Bronchial epithelial cell (primary cell): ENCODE measurements around the gene C17orf78. TPM values are rescaled to one million over a fixed set of nuclear protein-coding genes. Genes with fewer than 3 reads are reported as not detected.
"Not testable (repeated sequence)": the region's sequence is repeated elsewhere in the genome, so short reads cannot be mapped to it uniquely, and the experiment has no call there.

ENCODE experiments used
- DNase-seq: peaks from one replicate; pipeline ENCODE4 v3.0.0-alpha.2; 2010; ENCODE audit warnings: low read depth
- FAIRE-seq: peaks from 2 replicates; lab custom pipeline; 2011; peaks lifted over from hg19 to GRCh38; lab: Jason Lieb, UNC
- H3K27me3 ChIP-seq: 2 replicates; pipeline ENCODE4 v1.5.1; 2011; ENCODE audit warnings: low read length; ENCODE audit not compliant: control insufficient read depth, insufficient read depth
- H3K36me3 ChIP-seq: 2 replicates; pipeline ENCODE4 v1.5.1; 2011; ENCODE audit warnings: low read length; ENCODE audit not compliant: control insufficient read depth, insufficient read depth
- H3K4me3 ChIP-seq: 2 replicates; pipeline ENCODE4 v1.5.1; 2011; ENCODE audit warnings: mild to moderate bottlenecking, low read depth, low read length, control low read depth
- total RNA-seq: library from RNA; depleted of rRNA; stranded (reverse); fragments of >200 nt; gene quantifications from 2 replicates; pipeline ENCODE4 v1.2.1, GENCODE V29; 2014
- TF ChIP-seq, protein P1 (sequence below): IDR thresholded peaks from 2 replicates; pipeline ENCODE4 v1.5.1; 2011; ENCODE audit warnings: mild to moderate bottlenecking, moderate library complexity, low read length, control low read depth, inconsistent platforms; ENCODE audit not compliant: insufficient read depth, severe bottlenecking

Gene C17orf78
- total RNA-seq, 1 donor from 2014 or later = not detected

DNA sequence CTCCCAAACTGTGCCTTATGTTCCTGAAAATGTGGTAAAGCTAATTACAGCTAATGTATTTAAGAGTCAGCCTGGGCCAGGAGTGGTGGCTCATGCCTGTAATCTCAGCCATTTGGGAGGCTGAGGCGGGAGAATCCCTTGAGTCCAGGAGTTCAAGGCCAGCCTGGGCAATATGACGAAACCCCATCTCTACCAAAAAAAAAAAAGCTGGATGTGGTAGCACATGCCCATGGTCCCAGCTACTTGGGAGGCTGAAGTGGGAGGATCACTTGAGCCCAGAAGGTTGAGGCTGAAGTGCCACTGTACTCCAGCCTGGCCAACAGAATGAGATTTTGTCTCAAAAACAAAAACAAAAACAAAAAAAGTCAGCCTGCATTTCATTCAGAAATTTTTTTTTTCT, 33.2 kb upstream of the C17orf78 start:
- no peak for DNase-seq
- H3K4me3 ChIP-seq = no peak overlapping the region
- H3K27me3 ChIP-seq = no peaks in the 10 kb centered on the region
- peaks cover 6% of the 10 kb centered on the region for H3K36me3 ChIP-seq
- no peak for FAIRE-seq
- TF ChIP-seq, protein P1, sequence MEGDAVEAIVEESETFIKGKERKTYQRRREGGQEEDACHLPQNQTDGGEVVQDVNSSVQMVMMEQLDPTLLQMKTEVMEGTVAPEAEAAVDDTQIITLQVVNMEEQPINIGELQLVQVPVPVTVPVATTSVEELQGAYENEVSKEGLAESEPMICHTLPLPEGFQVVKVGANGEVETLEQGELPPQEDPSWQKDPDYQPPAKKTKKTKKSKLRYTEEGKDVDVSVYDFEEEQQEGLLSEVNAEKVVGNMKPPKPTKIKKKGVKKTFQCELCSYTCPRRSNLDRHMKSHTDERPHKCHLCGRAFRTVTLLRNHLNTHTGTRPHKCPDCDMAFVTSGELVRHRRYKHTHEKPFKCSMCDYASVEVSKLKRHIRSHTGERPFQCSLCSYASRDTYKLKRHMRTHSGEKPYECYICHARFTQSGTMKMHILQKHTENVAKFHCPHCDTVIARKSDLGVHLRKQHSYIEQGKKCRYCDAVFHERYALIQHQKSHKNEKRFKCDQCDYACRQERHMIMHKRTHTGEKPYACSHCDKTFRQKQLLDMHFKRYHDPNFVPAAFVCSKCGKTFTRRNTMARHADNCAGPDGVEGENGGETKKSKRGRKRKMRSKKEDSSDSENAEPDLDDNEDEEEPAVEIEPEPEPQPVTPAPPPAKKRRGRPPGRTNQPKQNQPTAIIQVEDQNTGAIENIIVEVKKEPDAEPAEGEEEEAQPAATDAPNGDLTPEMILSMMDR = no peak

- no peak overlapping the region for H3K4me3 ChIP-seq
- H3K36me3 ChIP-seq = peaks cover 3% of the 10 kb centered on the region
- DNase-seq (no peak), FAIRE-seq (no peak)
- H3K27me3 ChIP-seq = no peaks in the 10 kb centered on the region
- TF ChIP-seq, protein P1 = no peak
Observed at GRCh38 chr17:37344519-37344918, 31.3 kb upstream of the C17orf78 start.

DNA sequence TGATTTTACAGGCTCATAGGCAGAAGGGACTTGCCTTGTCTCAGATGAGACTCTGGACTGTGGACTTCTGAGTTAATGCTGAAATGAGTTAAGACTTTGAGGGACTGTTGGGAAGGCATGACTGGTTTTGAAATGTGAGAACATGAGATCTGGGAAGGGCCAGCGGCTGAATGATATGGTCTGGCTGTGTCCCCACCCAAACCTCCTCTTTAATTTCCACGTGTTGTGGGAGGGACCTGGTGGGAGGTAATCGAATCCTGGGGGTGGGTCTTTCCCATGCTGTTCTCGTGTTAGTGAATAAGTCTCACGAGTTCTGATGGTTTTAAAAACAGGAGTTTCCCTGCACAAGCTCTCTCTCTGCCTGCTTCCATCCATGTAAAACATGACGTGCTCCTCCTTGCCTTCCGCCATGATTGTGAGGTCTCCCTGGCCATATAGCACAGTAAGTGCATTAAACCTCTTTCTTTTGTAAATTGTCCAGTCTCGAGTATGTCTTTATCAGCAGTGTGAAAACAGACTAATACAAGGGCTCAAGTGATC, 28.9 kb upstream of the C17orf78 start:
- FAIRE-seq, H3K27me3 ChIP-seq, DNase-seq, H3K36me3 ChIP-seq, H3K4me3 ChIP-seq: not testable (repeated sequence)

DNA sequence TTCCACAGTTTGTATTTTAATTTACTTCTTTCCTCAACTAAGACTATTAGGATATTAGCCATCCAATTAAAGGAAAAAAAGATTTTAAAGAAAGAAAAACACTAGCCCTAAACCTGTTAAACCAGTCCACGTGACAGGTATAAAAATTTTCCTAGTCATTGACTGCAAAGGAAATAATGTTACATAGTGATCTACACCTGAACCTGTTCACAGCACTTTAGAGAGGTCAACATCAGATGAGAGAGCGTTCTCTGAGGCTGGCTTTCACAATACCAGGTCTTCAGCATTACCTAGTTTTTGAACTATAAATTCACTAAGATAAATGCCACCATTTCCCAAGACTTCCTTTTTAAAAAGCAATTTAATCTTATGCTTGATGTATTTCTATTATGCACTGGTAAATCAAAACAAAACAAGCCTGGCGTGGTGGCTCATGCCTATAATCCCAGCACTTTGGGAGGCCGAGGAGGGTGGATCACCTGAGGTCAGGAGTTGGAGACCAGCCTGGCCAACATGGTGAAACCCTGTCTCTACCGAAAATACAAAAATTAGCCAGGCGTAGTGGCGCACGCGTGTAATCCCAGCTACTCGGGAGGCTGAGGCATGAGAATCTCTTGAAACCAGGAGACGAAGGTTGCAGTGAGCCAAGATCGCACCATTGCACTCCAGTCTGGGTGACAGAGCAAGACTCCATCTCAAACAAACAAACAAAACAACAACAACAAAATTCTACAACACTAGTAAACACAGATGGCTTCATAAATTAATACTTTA, 18.8 kb upstream of the C17orf78 start:
- H3K27me3 ChIP-seq, H3K36me3 ChIP-seq, FAIRE-seq: not testable (repeated sequence)
- DNase-seq = peak; percentile 41
- H3K4me3 ChIP-seq = peak overlapping the region; percentile 78

DNA sequence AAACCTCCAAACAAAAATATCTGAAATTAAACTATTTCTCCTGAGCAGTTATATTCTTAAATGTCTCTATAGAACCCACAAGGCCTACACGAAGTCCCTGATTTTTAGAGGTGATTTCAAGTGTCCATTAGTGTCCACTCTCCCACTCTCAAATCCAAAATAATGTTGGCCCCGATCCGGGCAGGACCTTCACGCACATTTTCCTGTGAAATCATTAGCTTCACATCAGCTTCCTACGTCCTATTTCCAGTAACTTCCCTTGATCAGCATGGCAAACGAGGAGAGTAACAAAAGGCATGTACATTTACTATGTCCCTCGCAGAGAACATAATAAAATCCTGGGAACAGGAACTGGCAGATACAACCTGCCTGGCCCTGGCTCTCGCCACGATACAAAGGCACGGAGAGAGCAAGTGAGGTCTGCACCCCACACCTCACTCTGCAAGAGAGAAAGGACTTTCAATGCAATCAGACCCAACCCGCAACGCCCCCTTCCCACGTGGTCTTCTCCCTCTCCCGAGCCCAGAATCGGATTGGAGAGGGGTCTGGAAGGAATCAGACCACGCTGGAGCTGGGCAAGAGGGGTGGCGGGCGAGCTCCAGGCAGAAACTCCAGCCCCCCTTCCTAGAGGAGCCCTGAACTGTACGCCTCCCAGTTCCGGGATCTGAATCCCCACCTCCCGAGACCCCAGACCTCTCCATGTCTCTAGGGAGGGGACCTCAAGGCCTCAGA, 17.5 kb upstream of the C17orf78 start:
- FAIRE-seq (no peak), DNase-seq (peak; percentile 29)
- TF ChIP-seq, protein P1 = no peak

DNA sequence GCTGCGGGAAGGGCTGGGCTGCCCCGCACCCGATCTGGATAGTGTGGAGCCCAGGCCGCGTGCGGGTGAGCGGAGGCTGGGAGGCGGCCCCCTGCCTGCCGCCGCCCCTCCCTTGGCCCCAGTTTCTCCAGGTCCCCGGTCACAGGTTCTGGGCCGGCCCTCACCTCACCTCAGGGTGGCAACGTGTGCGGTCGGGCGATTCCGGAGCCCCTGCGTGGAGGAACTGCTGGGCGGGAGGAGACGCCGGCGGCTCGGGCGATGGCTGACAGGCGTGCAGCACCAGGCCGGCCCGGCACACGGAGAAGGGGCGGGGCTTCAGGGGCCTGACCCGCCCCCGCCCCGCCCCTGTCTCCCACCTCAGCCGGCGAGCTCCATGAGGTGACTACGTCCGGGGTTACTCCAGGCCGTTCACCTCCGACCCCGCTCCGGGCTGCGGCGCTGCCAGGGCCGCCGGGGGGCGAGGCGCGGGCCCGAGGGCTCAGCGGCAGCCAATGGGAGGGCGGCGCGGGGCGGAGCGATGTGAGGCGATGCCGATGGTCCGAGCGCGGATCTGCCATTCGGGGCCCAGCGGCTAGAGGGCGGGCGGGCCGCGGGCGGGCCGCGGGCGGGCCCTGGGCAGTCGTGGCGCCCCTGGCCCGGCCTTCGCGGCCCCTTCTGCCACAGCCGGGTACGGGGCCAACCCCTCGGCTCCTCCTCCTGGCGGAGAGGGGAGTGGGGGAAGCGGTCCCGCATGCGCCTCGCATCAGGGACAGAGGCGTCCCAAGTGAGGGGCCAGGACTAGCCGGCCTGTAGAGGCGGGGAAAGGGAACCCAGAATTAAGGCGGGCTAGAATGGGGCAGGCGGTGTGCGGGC, 16.7 kb upstream of the C17orf78 start:
- peak overlapping the region; percentile 78 for H3K4me3 ChIP-seq
- FAIRE-seq = no peak
- H3K36me3 ChIP-seq = no peaks in the 10 kb centered on the region
- DNase-seq = peak; percentile 77
- TF ChIP-seq, protein P1 = no peak
- H3K27me3 ChIP-seq = no peaks in the 10 kb centered on the region

More for the DNA sequence above, 17.5 kb upstream of the C17orf78 start:
- Histone ChIP-seq H3K36me3 (no peaks in the 10 kb centered on the region), H3K27me3 (no peaks in the 10 kb centered on the region), H3K4me3 (peak overlapping the region; percentile 78)
